Measurements from ENCODE around the gene UBXN1.
"Not testable (repeated sequence)": the region's sequence is repeated elsewhere in the genome, so short reads cannot be mapped to it uniquely, and the experiment has no call there.

UBXN1 gene

DNA sequence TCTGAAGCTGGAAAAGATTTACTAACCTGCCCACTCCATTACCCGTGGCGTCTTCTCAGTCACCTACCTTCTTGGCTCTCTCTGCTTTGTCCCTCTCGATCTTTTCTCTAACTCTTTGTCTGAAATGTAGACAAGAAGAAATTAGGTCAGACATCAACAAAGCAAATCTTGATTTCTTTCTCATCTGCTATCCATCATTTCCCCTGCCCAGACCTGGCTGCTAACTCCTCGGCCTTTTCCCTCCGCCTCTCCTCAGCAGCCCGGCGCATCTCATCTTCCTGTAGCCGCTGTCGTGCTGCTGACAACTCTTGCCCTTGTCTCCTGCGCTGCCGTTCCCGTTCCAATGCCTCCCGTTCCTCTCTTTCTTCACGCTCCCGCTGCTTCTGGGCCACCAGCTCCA lies 1.2 kb downstream of the UBXN1 start:
- DNase-seq (ENCODE audit: low spot score): no peak
- TF ChIP-seq, protein P1, sequence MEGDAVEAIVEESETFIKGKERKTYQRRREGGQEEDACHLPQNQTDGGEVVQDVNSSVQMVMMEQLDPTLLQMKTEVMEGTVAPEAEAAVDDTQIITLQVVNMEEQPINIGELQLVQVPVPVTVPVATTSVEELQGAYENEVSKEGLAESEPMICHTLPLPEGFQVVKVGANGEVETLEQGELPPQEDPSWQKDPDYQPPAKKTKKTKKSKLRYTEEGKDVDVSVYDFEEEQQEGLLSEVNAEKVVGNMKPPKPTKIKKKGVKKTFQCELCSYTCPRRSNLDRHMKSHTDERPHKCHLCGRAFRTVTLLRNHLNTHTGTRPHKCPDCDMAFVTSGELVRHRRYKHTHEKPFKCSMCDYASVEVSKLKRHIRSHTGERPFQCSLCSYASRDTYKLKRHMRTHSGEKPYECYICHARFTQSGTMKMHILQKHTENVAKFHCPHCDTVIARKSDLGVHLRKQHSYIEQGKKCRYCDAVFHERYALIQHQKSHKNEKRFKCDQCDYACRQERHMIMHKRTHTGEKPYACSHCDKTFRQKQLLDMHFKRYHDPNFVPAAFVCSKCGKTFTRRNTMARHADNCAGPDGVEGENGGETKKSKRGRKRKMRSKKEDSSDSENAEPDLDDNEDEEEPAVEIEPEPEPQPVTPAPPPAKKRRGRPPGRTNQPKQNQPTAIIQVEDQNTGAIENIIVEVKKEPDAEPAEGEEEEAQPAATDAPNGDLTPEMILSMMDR (conservative IDR thresholded peaks at IDR 0.05; ENCODE audit: low read depth): no peak
- ChIA-PET POLR2A (ENCODE audit: low non-redundant PET) (interaction anchor here (1.5 kb wide), 1 partner anchor 13 kb away, joined by 4 read pairs; the partner anchor contains the start of genes C11orf98 and CSKMT), CTCF (no interaction called here)
- peak overlapping the region; percentile 88 for H3K27ac ChIP-seq

DNA sequence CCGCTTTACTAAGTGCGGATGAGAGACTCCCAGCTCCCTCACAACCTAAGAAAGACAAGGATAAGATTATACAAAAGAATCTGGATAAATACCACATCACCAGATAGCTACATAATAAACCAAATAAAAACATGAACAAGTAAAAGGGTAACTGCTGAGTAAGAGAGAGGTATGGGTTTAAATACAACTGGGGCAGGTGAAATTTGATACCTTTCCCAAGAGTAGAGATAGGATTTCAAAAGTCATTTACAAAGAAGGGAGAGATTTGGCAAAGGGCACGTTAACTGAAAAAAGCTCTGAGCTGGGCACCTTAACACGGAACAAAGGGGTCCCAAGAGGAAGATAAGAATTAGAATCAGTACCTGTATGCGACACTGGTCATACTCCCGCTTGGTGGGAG lies 1.7 kb downstream of the UBXN1 start:
- H3K27ac ChIP-seq: peak overlapping the region; percentile 88
- CTCF ChIA-PET: interaction anchor here (0.5 to 0.6 kb wide), 2 partner anchors 18 to 21 kb away, joined by 3 to 4 read pairs; no protein-coding TSS in a partner anchor
- DNase-seq (ENCODE audit: low spot score): no peak
- POLR2A ChIA-PET (ENCODE audit: low non-redundant PET): interaction anchor here (0.6 to 1.5 kb wide), 2 partner anchors 12 to 281 kb away, joined by 4 to 6 read pairs; partner anchors contain the start of genes C11orf98 and CSKMT
- TF ChIP-seq, protein P1 (conservative IDR thresholded peaks at IDR 0.05; ENCODE audit: low read depth): no peak

DNA sequence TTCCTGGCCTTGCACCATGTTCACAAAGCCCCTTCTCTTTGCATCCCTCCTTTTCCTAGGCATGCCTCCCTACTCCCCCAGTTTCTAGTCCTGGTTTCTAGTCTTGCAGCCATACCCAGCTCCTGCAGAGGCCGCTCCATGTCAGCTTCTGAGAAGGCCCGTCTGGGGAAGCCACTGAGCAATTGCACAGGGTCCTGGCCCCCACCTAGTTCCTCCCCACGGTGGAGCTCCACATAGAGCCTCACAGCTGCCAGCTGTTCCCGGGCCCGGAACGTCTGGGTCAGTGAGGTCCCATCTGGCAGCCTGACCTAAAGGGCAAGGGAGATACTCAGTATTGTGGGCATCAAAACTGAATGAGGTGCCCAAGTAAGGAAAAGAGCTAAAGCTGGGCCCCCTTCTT lies 2.2 kb downstream of the UBXN1 start:
- POLR2A ChIA-PET (ENCODE audit: low non-redundant PET): interaction anchor here (0.6 to 1.5 kb wide), 2 partner anchors 12 to 281 kb away, joined by 4 to 6 read pairs; partner anchors contain the start of genes C11orf98 and CSKMT
- H3K27ac ChIP-seq: peak overlapping the region; percentile 61
- CTCF ChIA-PET: interaction anchor here (0.6 kb wide), 1 partner anchor 18 kb away, joined by 3 read pairs; no protein-coding TSS in a partner anchor

DNA sequence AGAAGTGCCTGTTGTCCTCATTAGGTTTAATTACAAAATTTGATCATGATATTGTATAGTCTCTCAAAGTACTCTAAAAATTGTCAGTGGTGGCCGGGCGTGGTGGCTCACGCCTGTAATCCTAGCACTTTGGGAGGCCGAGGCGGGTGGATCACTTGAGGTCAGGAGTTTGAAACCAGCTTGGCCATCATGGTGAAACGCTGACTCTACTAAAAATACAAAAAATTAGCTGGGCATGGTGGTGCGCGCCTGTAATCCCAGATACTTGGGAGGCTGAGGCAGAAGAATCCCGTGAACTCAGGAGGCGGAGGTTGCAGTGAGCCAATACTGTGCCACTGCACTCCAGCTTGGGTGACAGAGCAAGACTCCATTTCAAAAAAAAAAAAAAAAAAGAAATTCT lies 3.5 kb downstream of the UBXN1 start:
- H3K27ac ChIP-seq: peak overlapping the region; percentile 57
- POLR2A ChIA-PET (ENCODE audit: low non-redundant PET); DNase-seq (ENCODE audit: low spot score): not testable (repeated sequence)
- CTCF ChIA-PET: interaction anchor here (0.6 kb wide), 1 partner anchor 30 kb away, joined by 3 read pairs; no protein-coding TSS in a partner anchor

More for the DNA sequence above, 2.2 kb downstream of the UBXN1 start:
- TF ChIP-seq, protein P1 (conservative IDR thresholded peaks at IDR 0.05; ENCODE audit: low read depth): no peak
- DNase-seq (ENCODE audit: low spot score): no peak

DNA sequence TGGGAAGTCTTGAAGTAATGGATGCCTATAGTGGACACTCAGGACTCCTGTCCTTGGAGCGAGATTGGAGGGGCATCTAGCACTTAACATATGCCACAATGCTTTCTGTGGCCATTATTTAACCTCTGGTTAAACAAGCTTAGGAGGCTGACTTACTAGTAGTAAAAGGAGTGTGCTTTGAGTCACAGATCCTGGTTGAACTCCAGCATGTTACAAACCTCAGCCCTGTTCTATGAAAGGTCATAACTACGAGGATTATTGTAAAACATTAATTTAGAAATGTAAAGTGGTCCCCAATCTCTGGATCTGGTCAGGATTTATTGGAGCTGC lies 5.7 kb downstream of the UBXN1 start:
- TF ChIP-seq, protein P1 (conservative IDR thresholded peaks at IDR 0.05; ENCODE audit: low read depth): no peak
- DNase-seq (ENCODE audit: low spot score): no peak
- POLR2A ChIA-PET (ENCODE audit: low non-redundant PET): no interaction called here
- CTCF ChIA-PET: interaction anchor here (0.7 to 1.1 kb wide), 3 partner anchors 8 to 80 kb away, joined by 3 to 4 read pairs (median 3); no protein-coding TSS in a partner anchor
- H3K27ac ChIP-seq: peak overlapping the region; percentile 94

DNA sequence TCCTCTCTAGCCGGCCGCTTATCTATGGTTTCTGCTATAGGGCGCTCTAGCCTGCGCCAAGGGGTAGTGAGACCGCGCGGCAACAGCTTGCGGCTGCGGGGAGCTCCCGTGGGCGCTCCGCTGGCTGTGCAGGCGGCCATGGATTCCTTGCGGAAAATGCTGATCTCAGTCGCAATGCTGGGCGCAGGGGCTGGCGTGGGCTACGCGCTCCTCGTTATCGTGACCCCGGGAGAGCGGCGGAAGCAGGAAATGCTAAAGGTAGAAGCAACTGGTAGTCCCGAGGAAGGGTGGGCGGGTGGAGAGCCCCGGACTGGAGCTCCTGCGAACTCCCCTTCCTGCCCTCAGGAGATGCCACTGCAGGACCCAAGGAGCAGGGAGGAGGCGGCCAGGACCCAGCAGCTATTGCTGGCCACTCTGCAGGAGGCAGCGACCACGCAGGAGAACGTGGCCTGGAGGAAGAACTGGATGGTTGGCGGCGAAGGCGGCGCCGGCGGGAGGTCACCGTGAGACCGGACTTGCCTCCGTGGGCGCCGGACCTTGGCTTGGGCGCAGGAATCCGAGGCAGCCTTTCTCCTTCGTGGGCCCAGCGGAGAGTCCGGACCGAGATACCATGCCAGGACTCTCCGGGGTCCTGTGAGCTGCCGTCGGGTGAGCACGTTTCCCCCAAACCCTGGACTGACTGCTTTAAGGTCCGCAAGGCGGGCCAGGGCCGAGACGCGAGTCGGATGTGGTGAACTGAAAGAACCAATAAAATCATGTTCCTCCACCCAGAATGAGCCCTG lies 7.1 kb downstream of the UBXN1 start, which contains the start of the genes LBHD1 and UQCC3:
Gene LBHD1, minus strand, starts transcription at position 660 of the 782 bp plus-strand sequence. CDS start 2,236 bp downstream, outside the sequence.
Gene UQCC3, plus strand, starts transcription at position 66 of the 782 bp plus-strand sequence. Its CDS starts 73 bp downstream, at position 139.
- TF ChIP-seq, protein P1 (conservative IDR thresholded peaks at IDR 0.05; ENCODE audit: low read depth): no peak
- DNase-seq (ENCODE audit: low spot score): peak; percentile 80
- CTCF ChIA-PET: interaction anchor here (0.6 to 1.1 kb wide), 3 partner anchors 37 to 529 kb away, joined by 3 to 4 read pairs (median 3); no protein-coding TSS in a partner anchor
- POLR2A ChIA-PET (ENCODE audit: low non-redundant PET): interaction anchor here (0.9 to 1.5 kb wide), 3 partner anchors 50 to 98 kb away, joined by 4 to 7 read pairs (median 4); partner anchors contain the start of genes B3GAT3, EEF1G and ZBTB3
- peak within 1 kb of the TSS; percentile 94 for H3K27ac ChIP-seq

Data from RWPE1 (cell line).